Progenitor cell of endocrine pancreas (in vitro differentiated cells): Measurements from ENCODE around the gene MIER2. TPM values are rescaled to one million over a fixed set of nuclear protein-coding genes. Genes with fewer than 3 reads are reported as not detected.
A peak's percentile ranks its signal among the peaks of the same experiment; 100 is the strongest.

Experiments
- DNase-seq: peaks from one replicate; pipeline ENCODE4 v3.0.0; 2021; ENCODE audit warnings: low spot score; ENCODE audit not compliant: unreplicated experiment
- H3K27ac Mint-ChIP-seq: 2 replicates; pipeline ENCODE4 v1.8.0; 2021; ENCODE audit warnings: mild to moderate bottlenecking, moderate library complexity, mixed read lengths
- H3K27me3 Mint-ChIP-seq: 2 replicates; pipeline ENCODE4 v1.8.0; 2021; ENCODE audit warnings: mixed read lengths
- H3K36me3 Mint-ChIP-seq: 2 replicates; pipeline ENCODE4 v1.8.0; 2022; ENCODE audit warnings: mixed read lengths; ENCODE audit not compliant: insufficient read depth
- H3K4me1 Mint-ChIP-seq: 2 replicates; pipeline ENCODE4 v1.8.0; 2021; ENCODE audit warnings: low read depth, mixed read lengths
- H3K4me3 Mint-ChIP-seq: 2 replicates; pipeline ENCODE4 v1.8.0; 2021; ENCODE audit warnings: low read depth, mild to moderate bottlenecking, moderate library complexity, mixed read lengths
- H3K9me3 Mint-ChIP-seq: 2 replicates; pipeline ENCODE4 v1.8.0; 2021; ENCODE audit warnings: low read depth, mixed read lengths
- total RNA-seq: library from RNA; stranded (reverse); gene quantifications from 2 replicates; pipeline ENCODE4 v1.2.1, GENCODE V29; 2021
- TF ChIP-seq, protein P1 (sequence below): fragments of 200-600 bp; sonication (generic); IDR thresholded peaks from one replicate; pipeline ENCODE4 v1.5.0; 2021; ENCODE audit warnings: antibody characterized with exemption, mild to moderate bottlenecking; ENCODE audit not compliant: unreplicated experiment

Gene MIER2
- total RNA-seq, 1 donor from 2014 or later = 46.7 TPM

DNA sequence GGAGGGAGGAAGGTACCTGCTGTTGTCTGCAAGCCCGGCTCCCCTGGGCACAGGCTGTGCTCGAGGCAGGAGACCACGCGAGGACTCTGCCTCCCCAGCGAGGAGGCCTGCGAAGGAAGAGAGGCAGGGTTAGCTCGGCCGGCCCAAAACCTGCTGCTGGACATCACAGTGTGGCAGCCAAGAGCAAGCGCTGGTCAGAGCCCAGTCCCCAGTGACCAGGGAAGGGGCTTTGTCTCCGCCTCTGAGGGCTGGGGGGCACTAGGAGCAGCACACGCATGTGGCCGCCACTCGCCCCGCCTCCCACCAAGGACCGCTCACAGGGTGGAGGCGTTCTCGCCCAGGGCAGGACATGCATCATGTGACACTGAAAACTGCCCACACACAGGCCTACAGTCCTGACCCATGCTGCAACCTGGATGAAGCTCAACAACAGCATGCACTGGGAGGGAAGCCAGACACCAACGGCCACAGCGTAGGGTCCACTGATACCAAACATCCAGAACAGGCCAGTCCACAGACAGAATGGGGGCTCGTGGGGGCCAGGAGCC is 8.5 kb downstream of the MIER2 start:
- Mint-ChIP-seq H3K4me3 (no peak overlapping the region), H3K27me3 (no peaks in the 10 kb centered on the region), H3K36me3 (peaks cover 26% of the 10 kb centered on the region), H3K9me3 (no peaks in the 10 kb centered on the region), H3K27ac (no peak overlapping the region), H3K4me1 (peaks cover 13% of the 10 kb centered on the region)
- no peak for DNase-seq
- TF ChIP-seq, protein P1, sequence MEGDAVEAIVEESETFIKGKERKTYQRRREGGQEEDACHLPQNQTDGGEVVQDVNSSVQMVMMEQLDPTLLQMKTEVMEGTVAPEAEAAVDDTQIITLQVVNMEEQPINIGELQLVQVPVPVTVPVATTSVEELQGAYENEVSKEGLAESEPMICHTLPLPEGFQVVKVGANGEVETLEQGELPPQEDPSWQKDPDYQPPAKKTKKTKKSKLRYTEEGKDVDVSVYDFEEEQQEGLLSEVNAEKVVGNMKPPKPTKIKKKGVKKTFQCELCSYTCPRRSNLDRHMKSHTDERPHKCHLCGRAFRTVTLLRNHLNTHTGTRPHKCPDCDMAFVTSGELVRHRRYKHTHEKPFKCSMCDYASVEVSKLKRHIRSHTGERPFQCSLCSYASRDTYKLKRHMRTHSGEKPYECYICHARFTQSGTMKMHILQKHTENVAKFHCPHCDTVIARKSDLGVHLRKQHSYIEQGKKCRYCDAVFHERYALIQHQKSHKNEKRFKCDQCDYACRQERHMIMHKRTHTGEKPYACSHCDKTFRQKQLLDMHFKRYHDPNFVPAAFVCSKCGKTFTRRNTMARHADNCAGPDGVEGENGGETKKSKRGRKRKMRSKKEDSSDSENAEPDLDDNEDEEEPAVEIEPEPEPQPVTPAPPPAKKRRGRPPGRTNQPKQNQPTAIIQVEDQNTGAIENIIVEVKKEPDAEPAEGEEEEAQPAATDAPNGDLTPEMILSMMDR = no peak

DNA sequence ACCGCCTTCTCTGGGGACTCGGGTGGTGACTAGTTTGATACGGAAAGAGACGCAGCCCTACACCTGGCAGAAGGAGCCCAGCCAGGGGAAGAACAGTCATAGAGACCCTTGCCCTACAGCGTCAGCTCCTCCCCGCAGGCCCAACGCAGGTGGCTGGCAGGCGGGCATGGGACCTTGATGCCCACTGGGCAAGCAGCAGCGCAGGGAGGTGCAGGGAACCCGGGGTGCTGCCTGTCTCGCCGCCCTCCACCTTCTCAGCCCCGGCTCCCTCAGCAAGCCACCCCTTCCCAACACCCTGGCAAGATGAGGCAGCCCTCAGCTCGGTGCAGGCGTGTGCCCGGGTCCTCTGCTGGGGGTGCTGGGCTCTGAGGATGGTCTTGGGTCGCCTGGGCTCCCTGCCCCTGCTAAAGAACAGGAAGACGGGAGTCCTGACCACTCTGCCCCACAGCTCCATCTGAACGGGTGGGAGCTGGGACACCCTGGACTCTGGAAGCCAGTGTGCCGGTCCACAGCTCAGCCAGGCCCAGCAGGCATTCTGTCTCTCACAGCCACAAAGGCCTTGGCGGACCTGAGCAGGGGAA is 9.0 kb downstream of the MIER2 start:
- Mint-ChIP-seq H3K9me3 (no peaks in the 10 kb centered on the region), H3K4me3 (no peak overlapping the region), H3K4me1 (peaks cover 11% of the 10 kb centered on the region), H3K27me3 (no peaks in the 10 kb centered on the region), H3K36me3 (peaks cover 29% of the 10 kb centered on the region), H3K27ac (peak overlapping the region; percentile 49)
- TF ChIP-seq, protein P1 = no peak
- DNase-seq = no peak

DNA sequence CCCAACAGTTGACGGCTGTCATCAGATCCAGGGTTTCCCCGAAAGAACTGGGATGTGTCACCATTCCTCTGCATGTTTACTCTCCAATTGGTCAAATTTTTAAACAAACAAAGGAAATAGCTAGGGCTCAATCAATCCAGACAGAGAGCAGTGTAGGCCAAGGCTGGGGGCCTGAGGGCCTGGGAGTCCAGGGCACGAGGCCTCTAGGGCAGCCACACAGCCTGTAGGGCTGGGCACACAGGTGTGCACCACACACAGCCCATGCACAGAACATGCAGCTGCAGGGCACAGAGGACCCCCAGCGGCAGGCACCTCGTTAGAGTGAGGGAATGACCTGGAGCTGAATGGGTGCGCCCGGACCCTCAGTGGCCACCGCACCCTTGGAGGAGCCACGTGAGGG is 9.5 kb downstream of the MIER2 start:
- TF ChIP-seq, protein P1 = no peak
- peaks cover 8% of the 10 kb centered on the region for H3K4me1 Mint-ChIP-seq
- peaks cover 30% of the 10 kb centered on the region for H3K36me3 Mint-ChIP-seq
- no peaks in the 10 kb centered on the region for H3K27me3 Mint-ChIP-seq
- H3K4me3 Mint-ChIP-seq = no peak overlapping the region
- no peak for DNase-seq
- H3K9me3 Mint-ChIP-seq = no peaks in the 10 kb centered on the region
- peak overlapping the region; percentile 49 for H3K27ac Mint-ChIP-seq

DNA sequence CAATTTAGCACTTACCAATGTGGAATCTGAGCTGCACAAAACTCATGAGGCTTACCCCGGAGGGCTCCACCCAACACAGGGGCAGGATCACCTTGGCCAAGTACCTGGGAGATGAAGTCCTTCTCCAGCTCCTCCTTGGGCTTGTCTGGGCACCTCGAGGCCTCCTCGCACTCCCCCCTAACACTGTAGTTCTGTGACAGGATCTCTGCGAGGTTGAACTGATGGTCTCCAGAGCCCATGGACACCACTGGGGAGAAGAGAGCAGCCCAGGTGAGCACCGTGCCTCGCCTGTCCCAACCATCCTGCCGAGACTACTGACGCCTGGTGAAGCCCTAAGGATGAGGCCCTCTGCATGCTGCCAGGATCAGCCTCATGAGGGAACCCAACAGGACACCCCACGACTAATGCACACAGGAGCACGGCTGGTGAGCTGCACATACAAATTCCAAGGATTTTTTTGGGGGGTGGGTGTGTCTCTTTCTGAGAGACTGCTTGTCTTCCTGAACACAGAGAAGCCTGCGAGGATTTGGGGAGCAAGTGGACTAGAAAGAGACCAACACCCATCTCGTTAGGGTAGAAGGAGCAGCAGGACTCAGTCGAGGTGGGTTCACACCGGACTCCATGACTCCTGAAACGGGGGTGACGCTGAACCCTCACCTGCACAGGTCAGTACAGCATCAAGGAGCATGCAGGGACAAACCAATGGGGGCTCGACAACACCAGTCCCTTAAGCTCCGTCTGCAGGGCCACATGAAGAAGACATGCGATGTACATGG is 10.1 kb downstream of the MIER2 start:
- no peaks in the 10 kb centered on the region for H3K27me3 Mint-ChIP-seq
- H3K4me3 Mint-ChIP-seq = no peak overlapping the region
- H3K36me3 Mint-ChIP-seq = peaks cover 29% of the 10 kb centered on the region
- no peaks in the 10 kb centered on the region for H3K9me3 Mint-ChIP-seq
- H3K4me1 Mint-ChIP-seq = peaks cover 8% of the 10 kb centered on the region
- peak overlapping the region; percentile 71 for H3K27ac Mint-ChIP-seq
- TF ChIP-seq, protein P1 = no peak
- DNase-seq = no peak

DNA sequence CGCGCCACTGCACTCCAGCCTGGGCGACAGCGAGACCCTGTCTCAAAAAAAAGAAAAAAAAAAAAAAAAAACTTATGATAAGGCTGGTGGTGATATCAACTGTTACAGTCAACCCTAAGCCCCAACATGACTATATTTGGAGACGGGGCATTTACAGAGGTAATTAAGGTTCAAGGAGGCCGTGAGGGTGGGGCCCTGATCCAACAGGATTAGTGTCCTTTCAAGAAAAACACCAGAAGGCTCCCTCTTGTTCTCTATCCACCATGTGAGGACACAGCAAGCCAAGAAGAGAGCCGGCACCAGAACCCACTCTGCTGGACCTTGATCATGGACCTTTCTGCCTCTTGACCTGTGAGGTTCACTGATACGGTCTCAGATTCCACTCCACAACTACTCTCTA is 14.1 kb downstream of the MIER2 start:
- peaks cover 44% of the 10 kb centered on the region for H3K36me3 Mint-ChIP-seq
- no peak overlapping the region for H3K4me3 Mint-ChIP-seq
- TF ChIP-seq, protein P1 = no peak
- H3K9me3 Mint-ChIP-seq = peaks cover 3% of the 10 kb centered on the region
- H3K4me1 Mint-ChIP-seq = peaks cover 6% of the 10 kb centered on the region
- H3K27me3 Mint-ChIP-seq = no peaks in the 10 kb centered on the region
- no peak for DNase-seq
- H3K27ac Mint-ChIP-seq = no peak overlapping the region
